GM12878 (cell line): Measurements from ENCODE around the gene PRKN. TPM values are rescaled to one million over a fixed set of nuclear protein-coding genes. Genes with fewer than 3 reads are reported as not detected.

Experiments
- ATAC-seq: fragments of 200-7000 bp; cut with Tn5 transposase; 3 replicates; pipeline ENCODE4 v1.9.1; 2020; ENCODE audit warnings: mild to moderate bottlenecking, moderate library complexity
- BruUV-seq: library from RNA; stranded (reverse); fragments of 400-500 nt; replicated peaks from 2 replicates; lab custom pipeline; 2021; lab: Mats Ljungman, UMichigan
- CTCF ChIA-PET: fragments of 300-600 bp; sonication (Branson Sonifier 250); formaldehyde crosslinking; extraction: SDS; loops from one replicate; lab custom pipeline; 2021; ENCODE audit warnings: inconsistent platforms; lab: Yijun Ruan, JAX
- POLR2A ChIA-PET: fragments of 350-600 bp; formaldehyde crosslinking; extraction: SDS; loops from one replicate; lab custom pipeline; 2021; ENCODE audit warnings: inconsistent platforms; lab: Charles Lee
- RAD21 ChIA-PET: fragments of 300-600 bp; sonication (Branson Sonifier 250); formaldehyde crosslinking; loops from one replicate; lab custom pipeline; 2023; ENCODE audit warnings: antibody characterized with exemption; ENCODE audit not compliant: unreplicated experiment; lab: Charles Lee
- SMC1A ChIA-PET: fragments of 300-600 bp; sonication (Branson Sonifier 250); formaldehyde crosslinking; loops from one replicate; lab custom pipeline; 2023; ENCODE audit not compliant: unreplicated experiment, uncharacterized antibody; lab: Charles Lee
- DNase-seq: peaks from one replicate; pipeline ENCODE4 v3.0.0-alpha.2; 2011; ENCODE audit warnings: low read depth, low spot score
- FAIRE-seq: peaks from 3 replicates; lab custom pipeline; 2011; peaks lifted over from hg19 to GRCh38; lab: Jason Lieb, UNC
- H2AFZ ChIP-seq: 2 replicates; pipeline ENCODE4 v1.6.0; 2011; ENCODE audit warnings: low read depth, low read length, control low read depth; ENCODE audit not compliant: control insufficient read depth
- H3K27ac ChIP-seq: 2 replicates; pipeline ENCODE4 v1.5.1; 2011; ENCODE audit warnings: control low read depth; ENCODE audit not compliant: control insufficient read depth, insufficient read depth
- H3K27me3 ChIP-seq, 2 experiments: replicated peaks in 1 of 2; 2 replicates each; pipeline versions ENCODE4 v1.6.0 to v1.6.1; 2011; ENCODE audit warnings: low read length in 1 of 2; ENCODE audit not compliant: control insufficient read depth in 2 of 2, insufficient read depth in 2 of 2
- H3K36me3 ChIP-seq, 2 experiments: 2 replicates each; pipeline ENCODE4 v1.5.1; 2011; ENCODE audit warnings: low read length in 1 of 2; ENCODE audit not compliant: control insufficient read depth in 2 of 2, insufficient read depth in 2 of 2
- H3K4me1 ChIP-seq: 2 replicates; pipeline ENCODE4 v1.6.1; 2011; ENCODE audit warnings: mild to moderate bottlenecking, low read length, moderate library complexity, mixed read lengths; ENCODE audit not compliant: control insufficient read depth, insufficient read depth
- H3K4me2 ChIP-seq: 2 replicates; pipeline ENCODE4 v1.6.0; 2011; ENCODE audit warnings: control low read depth; ENCODE audit not compliant: control insufficient read depth, insufficient read depth
- H3K4me3 ChIP-seq: fragments of 200-600 bp; sonication (generic); 2 replicates; pipeline ENCODE4 v1.5.1; 2016
- H3K79me2 ChIP-seq: 2 replicates; pipeline ENCODE4 v1.6.0; 2011; ENCODE audit warnings: low read length; ENCODE audit not compliant: control insufficient read depth, insufficient read depth
- H3K9ac ChIP-seq: 2 replicates; pipeline ENCODE4 v1.8.0; 2011; ENCODE audit warnings: low read length, control low read depth, mixed read lengths; ENCODE audit not compliant: control insufficient read depth, insufficient read depth
- H3K9me3 ChIP-seq: replicated peaks from 3 replicates; pipeline ENCODE4 v1.5.1; 2011; ENCODE audit warnings: mild to moderate bottlenecking, low read length; ENCODE audit not compliant: control insufficient read depth, insufficient read depth
- H4K20me1 ChIP-seq: 2 replicates; pipeline ENCODE4 v1.6.0; 2011; ENCODE audit not compliant: control insufficient read depth, insufficient read depth
- CEBPZ ChIP-seq: fragments of 150-350 bp; IDR thresholded peaks from 2 replicates; pipeline ENCODE4 v1.6.1; 2016; ENCODE audit warnings: low read depth, low read length
- FOXK2 ChIP-seq: fragments of 450-650 bp; IDR thresholded peaks from 2 replicates; pipeline ENCODE4 v1.6.1; 2017; ENCODE audit warnings: mild to moderate bottlenecking, moderate library complexity
- IRF5 ChIP-seq: fragments of 450-650 bp; IDR thresholded peaks from 2 replicates; pipeline ENCODE4 v1.6.1; 2017; ENCODE audit warnings: borderline replicate concordance
- MEF2B ChIP-seq: fragments of 450-650 bp; IDR thresholded peaks from 2 replicates; pipeline ENCODE4 v1.6.1; 2018; ENCODE audit warnings: mild to moderate bottlenecking, moderate library complexity; ENCODE audit not compliant: partially characterized antibody, poor library complexity, severe bottlenecking
- NR2C2 ChIP-seq: IDR thresholded peaks from 2 replicates; pipeline ENCODE4 v1.6.1; 2011; ENCODE audit warnings: borderline replicate concordance, low read depth; ENCODE audit not compliant: control insufficient read depth, insufficient read length
- RFX5 ChIP-seq: IDR thresholded peaks from 2 replicates; pipeline ENCODE4 v1.6.1; 2011; ENCODE audit warnings: low read depth, low read length, improper control_type of control experiment
- SMC3 ChIP-seq: IDR thresholded peaks from 2 replicates; pipeline ENCODE4 v1.6.1; 2011; ENCODE audit warnings: low read length, improper control_type of control experiment, borderline replicate concordance
- ZBED1 ChIP-seq: IDR thresholded peaks from 2 replicates; pipeline ENCODE4 v1.6.1; 2016; ENCODE audit warnings: borderline replicate concordance
- WGBS: methylation state at CpG from one replicate; pipeline ENCODE4 v1.1.6; 2016; ENCODE audit warnings: low lambda C conversion rate; ENCODE audit not compliant: insufficient replicate concordance, insufficient coverage; ENCODE audit errors: missing lambda C conversion rate; 5-methylcytosine and 5-hydroxymethylcytosine counted together
- in situ Hi-C: fragments of 300-500 bp; cut with MboI; formaldehyde crosslinking; loops from 9 replicates; pipeline ENCODE4 v1.14.3; 2018; ENCODE audit warnings: mixed read lengths
- intact Hi-C: fragments of 100-400 bp; cut with micrococcal nuclease; formaldehyde crosslinking; loops from one replicate; pipeline ENCODE4 v1.14.2; 2022; ENCODE audit not compliant: unreplicated experiment
- polyA plus RNA-seq, 11 experiments: library from polyadenylated mRNA; depleted of rRNA in 4 of 11; unstranded in 6 of 11; stranded (reverse) in 5 of 11; fragments of >200 nt; fragmentation: Nextera tagmentation in 4 of 11; fragmentation: Illumina TruSeq in 1 of 11; extraction: Ambion mirVana in 4 of 11; extraction: Trizol in 1 of 11; gene quantifications; 1 replicate in 1 of 11; 2 replicates in 10 of 11; pipeline versions ENCODE4 v1.2.1 to v1.2.3, GENCODE V29; 2011 to 2016; ENCODE audit warnings: inconsistent platforms in 2 of 11, missing spikeins in 2 of 11, low read depth in 1 of 11
- total RNA-seq, 4 experiments: library from RNA; depleted of rRNA in 3 of 4; stranded (reverse); fragments of >200 nt in 3 of 4; fragmentation: Illumina TruSeq in 1 of 4; extraction: Trizol in 1 of 4; gene quantifications; 2 replicates each; pipeline versions ENCODE4 v1.2.1 to v1.2.3, GENCODE V29; 2013 to 2021

Gene PRKN
- total and polyA plus RNA-seq, 10 of the 15 experiments (the other 5 are each of a cell fraction or from before 2014, with no cell fraction given) = 0.06 to 0.09 TPM; not detected in 8

GRCh38 chr6:162085561-162085960 lies 642.0 kb downstream of the PRKN start:
- WGBS = 0% methylated on average over 1 of the region's 1 CpG
- H3K27me3 ChIP-seq = no peaks in the 10 kb centered on the region
- H3K27ac ChIP-seq = no peak overlapping the region
- H4K20me1 ChIP-seq = no peaks in the 10 kb centered on the region
- no peaks in the 10 kb centered on the region for H3K4me1 ChIP-seq
- SMC1A ChIA-PET = no interaction called here
- no peak for TF ChIP-seq NR2C2
- TF ChIP-seq IRF5 = no peak
- POLR2A ChIA-PET = no interaction called here
- FAIRE-seq (no peak), DNase-seq (no peak), ATAC-seq (no peak)
- intact Hi-C loops (no loop called here), in situ Hi-C loops (no loop called here)
- BruUV-seq = no TSS peak
- H3K4me3 ChIP-seq = no peak overlapping the region
- RAD21 ChIA-PET = no interaction called here
- H3K9me3 ChIP-seq = no peaks in the 10 kb centered on the region
- H3K79me2 ChIP-seq = no peaks in the 10 kb centered on the region
- no peak overlapping the region for H2AFZ ChIP-seq
- CTCF ChIA-PET = no interaction called here
- no peaks in the 10 kb centered on the region for H3K36me3 ChIP-seq
- no peak overlapping the region for H3K9ac ChIP-seq
- no peak overlapping the region for H3K4me2 ChIP-seq

- SMC1A ChIA-PET = interaction anchor here (1.3 kb wide), 1 partner anchor 336 kb away, joined by 3 read pairs; no protein-coding TSS in a partner anchor
- no peak for FAIRE-seq
- H3K27me3 ChIP-seq = no peaks in the 10 kb centered on the region
- CTCF ChIA-PET = no interaction called here
- no peaks in the 10 kb centered on the region for H3K36me3 ChIP-seq
- in situ Hi-C loops = no loop called here
- H3K27ac ChIP-seq = no peak overlapping the region
- DNase-seq = no peak
- POLR2A ChIA-PET = no interaction called here
- no peak overlapping the region for H3K4me3 ChIP-seq
- no peaks in the 10 kb centered on the region for H4K20me1 ChIP-seq
- RAD21 ChIA-PET = no interaction called here
- intact Hi-C loops = no loop called here
- no peak overlapping the region for H3K9ac ChIP-seq
- H2AFZ ChIP-seq = no peak overlapping the region
- H3K9me3 ChIP-seq = no peaks in the 10 kb centered on the region
- no TSS peak for BruUV-seq
- H3K4me2 ChIP-seq = no peak overlapping the region
- H3K4me1 ChIP-seq = no peaks in the 10 kb centered on the region
- H3K79me2 ChIP-seq = no peaks in the 10 kb centered on the region
- ATAC-seq = no peak
- WGBS = 26% methylated on average over 1 of the region's 1 CpG
- no peak for TF ChIP-seq RFX5
- TF ChIP-seq IRF5 = no peak
- no peak for TF ChIP-seq ZBED1
- TF ChIP-seq FOXK2 = no peak
- TF ChIP-seq NR2C2 = no peak
- TF ChIP-seq MEF2B = no peak
- no peak for TF ChIP-seq CEBPZ
- no peak for TF ChIP-seq SMC3
Observed at GRCh38 chr6:162082520-162082919, 645.0 kb downstream of the PRKN start.
